HG03469 (cell line): Measurements from ENCODE around the gene CLEC20A.

Source experiments
- ATAC-seq: cut with Tn5 transposase; IDR thresholded peaks from one replicate; pipeline ENCODE4 v1.9.1; 2021; ENCODE audit warnings: mild to moderate bottlenecking, moderate library complexity, moderate number of reproducible peaks; ENCODE audit not compliant: unreplicated experiment

CLEC20A gene

GRCh38 chr1:178496410-178497135 is at the start of gene CLEC20A:
TSS of gene CLEC20A (minus strand) at chr1:178496964. CDS start at chr1:178496939, 25 bp downstream.
- ATAC-seq = no peak

DNA sequence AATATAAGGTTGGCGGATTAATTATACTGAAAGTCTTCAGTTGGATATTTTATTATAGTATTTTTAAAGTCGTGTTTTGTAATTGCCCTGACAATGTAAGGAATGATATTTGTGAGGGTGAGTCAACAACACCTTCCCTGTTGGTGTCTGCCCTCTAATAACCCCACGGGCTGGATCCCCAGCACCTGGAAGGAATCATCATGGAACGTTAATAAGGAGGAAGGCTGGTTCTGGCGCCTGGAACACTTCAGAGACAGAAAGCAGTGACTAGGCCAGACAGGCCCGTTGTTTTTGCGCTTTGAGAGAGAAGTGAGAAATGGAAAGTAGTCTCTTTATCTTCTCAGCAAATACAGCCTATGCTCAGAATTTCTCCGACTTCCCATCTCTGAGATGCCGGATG is 47.8 kb upstream of the CLEC20A start:
- no peak for ATAC-seq

- ATAC-seq = peak; percentile 26
Measured at GRCh38 chr1:178543290-178543607, 46.5 kb upstream of the CLEC20A start.

DNA sequence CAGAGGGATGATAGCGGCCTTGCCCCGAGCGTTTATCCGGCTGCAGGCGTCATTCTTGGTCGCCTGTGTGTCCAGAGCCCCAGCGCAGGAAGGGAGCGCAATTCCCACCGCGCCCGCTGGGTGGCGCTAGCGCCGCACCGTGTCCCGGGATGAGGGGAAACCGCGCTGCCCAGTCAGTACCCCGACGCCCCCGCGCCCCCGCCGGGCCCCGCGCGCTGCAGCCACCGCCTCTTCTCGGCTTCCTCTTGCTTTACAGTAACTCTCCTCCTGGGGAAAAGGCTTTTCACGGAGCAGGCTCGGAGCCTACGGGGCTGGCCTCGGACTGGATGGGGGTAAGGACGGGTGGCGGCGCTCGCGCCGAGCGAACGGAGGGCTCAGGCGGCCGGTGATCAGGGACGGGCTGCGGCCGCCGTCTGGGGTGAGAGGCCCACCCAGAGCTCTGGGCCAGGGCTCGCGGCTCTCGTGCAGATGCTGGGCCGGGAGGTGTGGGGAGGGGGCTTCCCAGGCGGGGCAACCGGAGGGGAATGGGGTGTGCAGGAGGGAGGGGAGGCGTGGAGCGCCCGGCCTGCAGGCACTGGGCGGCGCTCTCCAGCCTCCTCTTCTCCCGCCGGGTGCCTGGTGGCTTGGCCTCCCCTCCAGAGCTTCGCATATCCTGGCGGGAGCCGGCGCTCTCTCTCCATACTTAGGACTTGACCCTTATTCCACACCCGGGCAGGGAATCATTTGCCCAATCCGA is 46.0 kb upstream of the CLEC20A start:
- ATAC-seq = peak; percentile 54

DNA sequence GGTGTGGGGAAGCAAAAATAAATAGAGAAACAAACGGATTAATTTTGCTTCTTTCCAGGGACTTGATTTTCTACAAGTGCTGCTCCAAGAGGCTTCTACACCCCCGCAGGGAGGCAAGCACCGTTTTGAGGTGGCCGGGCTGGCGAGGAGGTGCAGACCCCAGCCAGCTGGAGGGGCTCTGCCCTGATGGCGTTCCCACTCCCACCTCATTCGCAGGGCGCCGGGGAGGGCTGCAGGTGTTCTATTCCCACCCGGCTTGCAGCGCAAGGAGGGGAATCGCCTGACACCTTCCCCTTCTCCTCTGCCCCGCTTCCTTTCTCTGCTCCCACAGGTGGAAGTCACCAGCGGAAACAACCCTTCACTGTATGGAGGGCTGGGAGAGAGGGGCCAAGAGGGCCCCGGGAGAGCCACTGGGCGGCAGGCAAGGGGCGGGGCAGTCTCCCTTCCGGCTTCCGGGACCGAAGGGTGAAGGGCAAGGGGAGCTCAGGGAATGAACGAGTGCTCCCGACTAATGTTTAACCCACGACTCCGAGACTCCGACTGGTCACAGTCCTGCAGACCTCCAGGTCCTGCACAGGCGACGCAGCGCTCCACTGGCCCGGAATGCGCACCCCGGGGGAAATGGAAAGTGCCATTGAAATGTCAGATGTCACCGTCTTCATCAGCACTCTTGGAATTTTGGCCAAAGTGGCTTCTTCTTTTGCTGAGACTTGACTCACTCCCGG is 45.2 kb upstream of the CLEC20A start:
- ATAC-seq = no peak

- no peak for ATAC-seq
Measured at GRCh38 chr1:178541379-178541778, 44.6 kb upstream of the CLEC20A start.

DNA sequence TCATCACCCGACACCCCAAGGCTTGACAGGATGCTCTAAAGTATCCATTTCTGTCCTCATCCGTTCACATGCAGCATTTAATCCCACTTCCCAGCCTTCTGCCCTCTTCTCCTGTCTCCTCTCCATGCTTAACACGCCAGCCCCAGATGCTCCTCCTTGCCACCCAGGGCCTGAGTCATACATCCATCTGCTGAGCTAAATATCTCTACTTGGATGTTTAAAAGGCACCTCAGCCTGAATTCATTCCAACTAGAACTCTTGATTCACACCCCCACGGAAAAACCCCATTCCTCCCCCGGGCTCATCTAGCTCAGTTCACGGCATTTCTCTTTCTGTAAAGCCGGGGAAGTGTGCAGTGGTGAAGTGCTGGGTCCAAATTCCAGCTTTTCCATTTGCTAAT is 43.9 kb upstream of the CLEC20A start:
- no peak for ATAC-seq

- no peak for ATAC-seq
Measured at GRCh38 chr1:178540204-178540603, 43.4 kb upstream of the CLEC20A start.

GRCh38 chr1:178539291-178539690 is 42.5 kb upstream of the CLEC20A start:
- no peak for ATAC-seq

DNA sequence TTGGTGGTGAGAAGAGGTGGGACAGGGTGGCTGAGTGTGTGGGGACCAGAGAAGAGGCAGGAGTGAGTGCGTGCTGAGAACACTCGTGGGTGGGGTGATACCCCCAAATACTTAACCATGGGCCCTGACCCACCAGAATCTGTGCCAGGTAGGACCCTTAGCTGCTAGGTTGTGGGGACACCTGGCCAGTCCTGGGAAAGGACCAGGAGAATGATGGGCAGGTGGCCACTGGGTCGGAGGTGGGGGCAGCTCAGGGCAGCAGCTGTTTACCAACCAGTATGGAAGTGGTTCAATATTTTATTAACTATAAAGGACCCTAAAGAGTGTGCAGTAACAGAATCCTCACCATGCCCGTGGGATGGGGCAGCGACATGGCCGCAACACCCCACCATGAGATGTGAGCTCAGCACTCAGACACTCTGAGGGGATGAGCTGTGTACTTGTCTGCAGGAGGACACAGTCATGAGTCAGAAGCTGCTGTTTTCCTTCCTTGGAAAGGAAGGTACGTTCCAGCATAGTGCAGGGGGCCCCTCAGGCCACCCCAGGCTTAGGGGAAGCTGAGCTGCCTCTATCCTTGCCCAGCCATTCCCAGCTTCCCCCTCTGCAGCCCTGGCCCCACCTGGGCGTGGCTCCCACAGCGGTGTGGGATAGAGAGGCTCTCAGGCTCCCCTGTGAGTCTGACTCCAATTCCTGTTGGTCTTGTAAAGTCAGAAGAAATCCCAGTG is 41.6 kb upstream of the CLEC20A start:
- ATAC-seq = no peak

GRCh38 chr1:178537382-178538090 is 40.8 kb upstream of the CLEC20A start:
- no peak for ATAC-seq

DNA sequence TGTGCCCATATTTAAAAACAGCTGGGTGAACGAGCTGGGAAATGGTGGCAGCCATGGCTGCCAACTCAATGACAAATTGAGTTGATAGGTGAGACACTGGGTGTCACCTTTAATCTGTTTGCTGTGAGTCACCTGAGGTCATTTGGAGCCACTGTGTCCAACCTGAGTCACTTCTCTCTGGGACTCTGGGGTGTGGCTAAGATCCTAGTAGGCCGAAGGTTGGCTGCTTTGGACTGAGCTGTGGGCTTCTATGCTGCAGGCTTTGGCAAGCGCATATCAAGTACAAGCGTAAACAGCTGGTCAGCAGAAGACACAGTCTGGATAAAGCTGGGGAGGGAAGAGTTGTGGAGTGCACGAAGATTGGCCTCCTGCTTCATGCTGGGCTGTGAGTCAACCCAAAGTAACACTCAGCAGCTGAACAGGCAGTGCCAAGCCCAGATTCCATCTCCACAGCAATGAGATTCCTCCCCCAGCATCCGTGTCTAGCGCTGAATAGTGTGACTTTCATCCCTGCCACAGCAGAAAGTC is 40.1 kb upstream of the CLEC20A start:
- no peak for ATAC-seq

GRCh38 chr1:178536329-178536728 is 39.6 kb upstream of the CLEC20A start:
- no peak for ATAC-seq

DNA sequence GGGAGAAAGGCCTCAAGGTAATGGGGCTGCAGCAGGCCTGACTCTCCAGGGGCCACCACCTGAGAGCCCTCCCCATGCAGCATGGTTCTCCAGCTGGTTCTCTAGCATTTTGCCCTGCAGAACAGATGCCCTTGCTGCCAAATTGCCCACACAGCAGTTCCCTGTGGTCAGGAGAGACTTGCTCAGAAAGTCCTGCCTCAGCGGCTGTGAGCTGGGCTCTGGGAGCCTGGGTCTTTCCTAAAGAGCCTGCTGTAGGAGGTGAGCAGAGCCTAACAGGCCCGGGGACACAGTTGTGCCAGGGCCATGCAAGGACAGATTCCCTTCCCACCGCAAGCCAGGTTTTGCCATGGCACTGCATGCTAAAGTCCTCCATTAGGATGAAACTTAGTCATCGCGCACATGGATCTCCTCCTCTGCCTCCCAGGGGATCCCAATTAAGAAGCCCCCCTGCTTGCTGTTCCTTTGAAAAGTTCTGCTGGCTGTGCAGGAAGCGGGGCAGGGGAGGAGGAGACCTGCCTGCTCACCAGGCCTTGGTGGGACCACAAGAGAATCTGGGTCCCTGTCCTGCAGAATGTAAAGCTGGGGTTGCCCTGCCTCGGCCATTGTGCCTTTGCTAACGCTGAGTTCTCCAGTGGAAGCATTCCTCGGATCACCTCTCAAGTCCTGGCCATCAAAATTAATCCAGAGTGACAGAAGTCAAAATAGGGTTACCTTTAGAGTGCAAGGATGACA is 37.5 kb upstream of the CLEC20A start:
- no peak for ATAC-seq

GRCh38 chr1:178533121-178533946 is 36.6 kb upstream of the CLEC20A start:
- ATAC-seq = no peak

DNA sequence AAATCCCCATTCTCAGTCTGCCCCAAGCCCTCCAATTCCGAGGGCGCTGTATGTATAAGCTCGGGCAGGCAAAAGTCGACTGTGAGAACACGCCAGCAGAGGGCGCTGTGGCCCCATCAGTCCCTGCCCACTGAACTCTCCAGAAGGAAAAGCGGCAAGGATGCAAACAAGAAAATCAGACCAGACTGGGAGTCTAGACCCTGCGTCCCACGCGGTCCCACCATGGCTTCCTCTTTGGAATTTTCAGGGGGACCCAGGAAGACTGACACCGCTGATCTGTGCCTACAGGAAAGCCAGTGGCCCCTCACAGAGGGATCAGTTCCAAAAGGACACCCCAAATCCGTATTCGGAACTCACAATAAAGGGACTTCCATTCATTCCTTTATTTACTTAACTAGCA is 35.6 kb upstream of the CLEC20A start:
- ATAC-seq = no peak

- no peak for ATAC-seq
Measured at GRCh38 chr1:178531887-178532286, 35.1 kb upstream of the CLEC20A start.

DNA sequence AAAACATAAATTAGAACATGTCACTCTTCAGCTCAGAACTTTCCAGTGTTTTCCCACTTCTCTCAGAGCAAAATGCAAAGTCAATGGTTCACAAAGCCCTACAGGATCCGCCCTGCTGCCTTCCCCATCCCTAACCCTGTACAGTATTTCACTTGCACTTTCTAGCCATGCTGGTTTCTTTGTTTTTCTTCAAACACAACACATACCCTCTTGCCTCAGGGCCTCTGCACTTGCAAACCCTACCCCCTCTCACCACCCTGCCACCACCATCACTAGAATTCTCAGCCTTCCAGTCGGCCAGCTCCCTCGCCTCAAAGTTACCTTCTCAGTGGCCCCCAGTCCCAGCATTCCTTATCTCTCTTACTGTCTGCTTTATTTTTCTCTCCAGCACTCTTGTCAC is 33.7 kb upstream of the CLEC20A start:
- ATAC-seq = no peak

GRCh38 chr1:178530037-178530402 is 33.3 kb upstream of the CLEC20A start:
- no peak for ATAC-seq
